Effector memory CD4-positive, alpha-beta T cell (primary cell): ENCODE results near the gene SYS1.

Source experiments
- DNase-seq, 3 donors: peaks; one replicate each; pipeline ENCODE4 v3.0.0-alpha.2; 2020
- H3K27ac ChIP-seq: 2 replicates; pipeline ENCODE4 v1.7.0; 2013; ENCODE audit warnings: mild to moderate bottlenecking, low read length, moderate library complexity; ENCODE audit not compliant: insufficient read depth, poor library complexity, severe bottlenecking
- H3K27me3 ChIP-seq: replicated peaks from 2 replicates; pipeline ENCODE4 v1.7.0; 2013; ENCODE audit warnings: mild to moderate bottlenecking, low read length; ENCODE audit not compliant: insufficient read depth, control insufficient read depth, poor library complexity, severe bottlenecking
- H3K36me3 ChIP-seq: 2 replicates; pipeline ENCODE4 v1.7.0; 2013; ENCODE audit warnings: mild to moderate bottlenecking, low read length, moderate library complexity; ENCODE audit not compliant: control insufficient read depth, insufficient read depth
- H3K4me1 ChIP-seq: 2 replicates; pipeline ENCODE4 v1.7.0; 2013; ENCODE audit warnings: low read length, mild to moderate bottlenecking; ENCODE audit not compliant: control insufficient read depth, insufficient read depth, poor library complexity, severe bottlenecking
- H3K4me3 ChIP-seq: 2 replicates; pipeline ENCODE4 v1.7.0; 2013; ENCODE audit warnings: low read length, low read depth, mild to moderate bottlenecking; ENCODE audit not compliant: insufficient read depth, poor library complexity, severe bottlenecking
- H3K9me3 ChIP-seq: 2 replicates; pipeline ENCODE4 v1.7.0; 2013; ENCODE audit warnings: mild to moderate bottlenecking, low read length, moderate library complexity; ENCODE audit not compliant: control insufficient read depth

SYS1 gene

DNA sequence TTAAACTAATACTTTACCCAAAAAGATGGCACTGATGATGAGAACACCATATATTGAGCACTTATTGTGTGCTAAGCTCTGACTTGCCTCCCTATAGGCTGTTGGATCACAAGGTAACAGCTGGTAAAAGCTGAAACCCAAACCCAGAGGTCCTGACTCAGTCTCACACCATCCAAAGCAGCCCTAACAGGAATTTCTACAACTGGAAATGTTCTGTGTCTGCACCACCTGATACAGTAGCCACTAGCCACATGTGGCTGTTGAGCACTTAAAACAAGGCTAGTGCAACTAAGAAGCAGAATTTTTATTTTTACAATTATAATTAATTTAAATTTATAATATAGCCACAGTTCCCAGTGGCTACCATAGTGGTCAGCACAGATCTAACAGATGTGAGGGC lies 39.2 kb upstream of the SYS1 start:
- no peak for DNase-seq
- H3K9me3 ChIP-seq, result no peaks in the 10 kb centered on the region
- H3K27ac ChIP-seq, result no peak overlapping the region
- H3K4me1 ChIP-seq, result peaks cover 3% of the 10 kb centered on the region
- no peaks in the 10 kb centered on the region for H3K36me3 ChIP-seq
- no peak overlapping the region for H3K4me3 ChIP-seq
- H3K27me3 ChIP-seq, result no peaks in the 10 kb centered on the region

GRCh38 chr20:45325371-45325770 lies 37.6 kb upstream of the SYS1 start:
- Histone ChIP-seq H3K27me3 (no peaks in the 10 kb centered on the region), H3K4me1 (peaks cover 3% of the 10 kb centered on the region), H3K4me3 (no peak overlapping the region), H3K9me3 (no peaks in the 10 kb centered on the region), H3K27ac (no peak overlapping the region), H3K36me3 (no peaks in the 10 kb centered on the region)
- no peak for DNase-seq

- no peak for DNase-seq
- Histone ChIP-seq H3K27ac (no peak overlapping the region), H3K4me3 (no peak overlapping the region), H3K36me3 (no peaks in the 10 kb centered on the region), H3K27me3 (no peaks in the 10 kb centered on the region), H3K4me1 (no peaks in the 10 kb centered on the region), H3K9me3 (no peaks in the 10 kb centered on the region)
These were observed 34.5 kb upstream of the SYS1 start for GRCh38 chr20:45328451-45328850.

GRCh38 chr20:45329497-45330319 lies 33.2 kb upstream of the SYS1 start:
- Histone ChIP-seq H3K36me3 (no peaks in the 10 kb centered on the region), H3K4me3 (no peak overlapping the region), H3K27ac (no peak overlapping the region), H3K27me3 (no peaks in the 10 kb centered on the region), H3K4me1 (no peaks in the 10 kb centered on the region), H3K9me3 (no peaks in the 10 kb centered on the region)
- no peak for DNase-seq

DNA sequence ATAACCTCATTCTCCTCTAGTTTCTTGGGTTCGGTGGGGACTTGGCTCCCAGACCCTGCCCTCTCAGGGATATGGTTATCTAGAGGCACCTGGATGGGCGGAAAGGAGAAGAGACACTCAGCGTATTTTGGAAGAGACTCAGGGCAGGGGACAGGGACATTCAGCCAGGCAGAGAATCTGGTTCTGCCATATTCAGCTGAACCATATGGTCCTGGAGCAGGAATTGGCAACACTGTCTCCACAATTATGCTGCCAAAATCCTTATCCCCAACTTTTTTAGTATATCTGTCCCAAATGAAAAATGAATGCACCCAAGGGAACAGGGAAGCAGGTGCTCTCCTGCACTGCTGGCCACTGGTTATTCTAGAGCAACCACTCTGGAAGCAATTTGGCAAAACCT lies 32.5 kb upstream of the SYS1 start:
- no peaks in the 10 kb centered on the region for H3K27me3 ChIP-seq
- no peaks in the 10 kb centered on the region for H3K4me1 ChIP-seq
- no peak overlapping the region for H3K4me3 ChIP-seq

GRCh38 chr20:45336530-45337366 lies 26.2 kb upstream of the SYS1 start:
- DNase-seq, result no peak
- no peaks in the 10 kb centered on the region for H3K27me3 ChIP-seq
- H3K9me3 ChIP-seq, result no peaks in the 10 kb centered on the region
- H3K36me3 ChIP-seq, result no peaks in the 10 kb centered on the region
- no peaks in the 10 kb centered on the region for H3K4me1 ChIP-seq
- H3K27ac ChIP-seq, result no peak overlapping the region
- no peak overlapping the region for H3K4me3 ChIP-seq

More for the DNA sequence above, 32.5 kb upstream of the SYS1 start:
- H3K27ac ChIP-seq, result no peak overlapping the region
- no peaks in the 10 kb centered on the region for H3K9me3 ChIP-seq
- H3K36me3 ChIP-seq, result no peaks in the 10 kb centered on the region
- no peak for DNase-seq

DNA sequence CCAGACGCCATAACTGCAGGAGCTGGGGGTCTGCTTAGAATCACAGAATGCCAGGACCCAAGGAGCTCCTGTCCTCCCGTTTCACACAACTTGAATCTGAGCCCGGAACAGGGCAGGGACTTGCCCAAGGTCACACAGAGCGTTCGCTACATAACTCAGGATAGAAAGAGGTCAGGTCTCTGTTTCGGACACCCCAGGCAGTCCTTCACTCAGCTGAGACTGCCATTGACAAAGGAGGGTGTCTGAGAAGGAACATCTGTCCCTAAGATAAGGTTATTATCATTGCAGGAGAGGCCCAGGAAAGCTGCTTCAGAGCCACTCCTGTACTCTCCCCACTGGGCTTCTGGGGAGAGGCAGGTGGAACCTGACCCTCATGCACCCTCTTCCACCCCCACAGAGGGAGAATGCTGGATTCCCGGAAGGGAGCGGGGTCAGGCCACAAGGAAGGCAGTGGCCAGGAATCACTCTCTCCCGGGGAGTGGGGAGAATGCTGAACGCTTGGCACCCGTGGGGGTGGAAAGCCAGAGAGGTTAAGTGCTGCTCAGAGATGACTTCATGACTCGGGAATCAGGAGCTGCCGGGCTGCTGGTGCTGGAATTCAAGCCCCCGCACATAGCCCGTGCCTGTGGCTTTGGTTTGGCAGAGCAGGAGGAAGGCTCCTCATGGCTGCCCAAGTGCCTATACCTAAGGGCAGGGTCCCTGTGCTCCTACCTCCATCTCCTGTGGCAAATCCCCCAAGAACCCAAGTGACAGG lies 25.4 kb upstream of the SYS1 start:
- DNase-seq, result no peak
- no peaks in the 10 kb centered on the region for H3K36me3 ChIP-seq
- no peak overlapping the region for H3K4me3 ChIP-seq
- no peaks in the 10 kb centered on the region for H3K27me3 ChIP-seq
- H3K9me3 ChIP-seq, result no peaks in the 10 kb centered on the region
- no peak overlapping the region for H3K27ac ChIP-seq
- H3K4me1 ChIP-seq, result no peaks in the 10 kb centered on the region

GRCh38 chr20:45338121-45339030 lies 24.6 kb upstream of the SYS1 start:
- H3K9me3 ChIP-seq, result no peaks in the 10 kb centered on the region
- no peak overlapping the region for H3K4me3 ChIP-seq
- H3K36me3 ChIP-seq, result no peaks in the 10 kb centered on the region
- no peak for DNase-seq
- no peaks in the 10 kb centered on the region for H3K4me1 ChIP-seq
- H3K27me3 ChIP-seq, result no peaks in the 10 kb centered on the region
- no peak overlapping the region for H3K27ac ChIP-seq

DNA sequence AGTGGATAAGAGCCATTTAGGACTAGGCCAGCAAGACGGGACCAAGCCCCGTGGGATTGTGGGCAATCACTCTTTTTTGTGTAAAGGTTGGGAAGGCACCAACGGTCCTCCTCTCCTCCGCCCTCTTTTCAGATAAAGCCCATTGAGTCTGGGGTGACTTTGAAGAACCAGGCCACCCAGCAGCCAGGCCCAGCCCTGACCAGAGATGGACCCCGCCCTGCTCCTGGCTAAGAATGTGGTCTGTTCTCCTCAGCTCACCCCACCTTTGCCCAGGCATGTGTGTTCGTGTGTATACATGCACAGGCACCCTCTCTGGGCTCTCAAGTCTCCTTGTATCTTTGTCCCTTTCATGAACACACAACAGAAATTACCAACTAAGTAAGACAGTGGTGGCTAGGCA lies 23.9 kb upstream of the SYS1 start:
- no peaks in the 10 kb centered on the region for H3K4me1 ChIP-seq
- no peaks in the 10 kb centered on the region for H3K36me3 ChIP-seq
- no peak overlapping the region for H3K4me3 ChIP-seq
- no peaks in the 10 kb centered on the region for H3K27me3 ChIP-seq
- H3K9me3 ChIP-seq, result no peaks in the 10 kb centered on the region
- no peak for DNase-seq
- H3K27ac ChIP-seq, result no peak overlapping the region
